ENCODE results near the gene NHERF1.

Gene NHERF1

GRCh38 chr17:74750327-74751069 is 2.1 kb downstream of the NHERF1 start:
- DNase-seq, result peak; percentile 38

- DNase-seq, result no peak
These were observed 4.0 kb downstream of the NHERF1 start for GRCh38 chr17:74752415-74752814.

GRCh38 chr17:74752822-74753401 is 4.5 kb downstream of the NHERF1 start:
- DNase-seq, result no peak

GRCh38 chr17:74754832-74755231 is 6.4 kb downstream of the NHERF1 start:
- DNase-seq, result no peak

GRCh38 chr17:74755533-74755932 is 7.1 kb downstream of the NHERF1 start:
- DNase-seq, result no peak

- no peak for DNase-seq
These were observed 8.5 kb downstream of the NHERF1 start for GRCh38 chr17:74756891-74757290.

GRCh38 chr17:74757502-74757901 is 9.1 kb downstream of the NHERF1 start:
- no peak for DNase-seq

- no peak for DNase-seq
These were observed 9.8 kb downstream of the NHERF1 start for GRCh38 chr17:74757931-74758847.

GRCh38 chr17:74758848-74759168 is 10.4 kb downstream of the NHERF1 start:
- peak; percentile 36 for DNase-seq

- DNase-seq, result peak; percentile 73
These were observed 10.9 kb downstream of the NHERF1 start for GRCh38 chr17:74759243-74759801.

- no peak for DNase-seq
These were observed 11.5 kb downstream of the NHERF1 start for GRCh38 chr17:74759941-74760340.

GRCh38 chr17:74760404-74761105 is 12.1 kb downstream of the NHERF1 start:
- DNase-seq, result no peak

- DNase-seq, result no peak
These were observed 13.0 kb downstream of the NHERF1 start for GRCh38 chr17:74761419-74761818.

GRCh38 chr17:74761931-74762330 is 13.5 kb downstream of the NHERF1 start:
- no peak for DNase-seq

- DNase-seq, result no peak
These were observed 15.3 kb downstream of the NHERF1 start for GRCh38 chr17:74763565-74764387.

GRCh38 chr17:74764751-74765286 is 16.4 kb downstream of the NHERF1 start:
- DNase-seq, result no peak

- no peak for DNase-seq
These were observed 18.0 kb downstream of the NHERF1 start for GRCh38 chr17:74766413-74766812.

GRCh38 chr17:74767111-74767516 is 18.7 kb downstream of the NHERF1 start:
- DNase-seq, result no peak

- no peak for DNase-seq
These were observed 19.8 kb downstream of the NHERF1 start for GRCh38 chr17:74768069-74768762.

GRCh38 chr17:74768763-74769114 is 20.3 kb downstream of the NHERF1 start:
- DNase-seq, result no peak

GRCh38 chr17:74769266-74769855 is 20.9 kb downstream of the NHERF1 start:
- DNase-seq, result no peak
